ENCODE results near the gene MMP26.

MMP26 gene

GRCh38 chr11:4704054-4704789, at the start of gene MMP26:
Gene MMP26 (plus strand): TSS chr11:4704784.
- Mint-ChIP-seq H3K4me3 (no peak within 1 kb of the TSS), H3K9me3 (no peaks in the 10 kb centered on the region), H3K4me1 (no peaks in the 10 kb centered on the region), H3K36me3 (no peaks in the 10 kb centered on the region), H3K27ac (no peak within 1 kb of the TSS)
- ATAC-seq, result no peak
- DNase-seq (ENCODE audit: low spot score in 2 of 2), result no peak

GRCh38 chr11:4658629-4659445, 45.7 kb upstream of the MMP26 start:
- Mint-ChIP-seq H3K9me3 (no peaks in the 10 kb centered on the region), H3K4me3 (no peak overlapping the region), H3K27ac (no peak overlapping the region), H3K4me1 (no peaks in the 10 kb centered on the region), H3K36me3 (no peaks in the 10 kb centered on the region)
- ATAC-seq, result no peak
- DNase-seq (ENCODE audit: low spot score in 2 of 2), result no peak

GRCh38 chr11:4662876-4663275, 41.7 kb upstream of the MMP26 start:
- Mint-ChIP-seq H3K36me3 (no peaks in the 10 kb centered on the region), H3K4me1 (no peaks in the 10 kb centered on the region), H3K27ac (no peak overlapping the region), H3K4me3 (no peak overlapping the region), H3K9me3 (no peaks in the 10 kb centered on the region)
- ATAC-seq (no peak), DNase-seq (ENCODE audit: low spot score in 2 of 2) (no peak)

GRCh38 chr11:4664183-4664582, 40.4 kb upstream of the MMP26 start:
- Mint-ChIP-seq H3K27ac (no peak overlapping the region), H3K4me1 (no peaks in the 10 kb centered on the region), H3K36me3 (no peaks in the 10 kb centered on the region), H3K4me3 (no peak overlapping the region), H3K9me3 (no peaks in the 10 kb centered on the region)
- ATAC-seq (no peak), DNase-seq (ENCODE audit: low spot score in 2 of 2) (no peak)

GRCh38 chr11:4664786-4665185, 39.8 kb upstream of the MMP26 start:
- Mint-ChIP-seq H3K9me3 (no peaks in the 10 kb centered on the region), H3K27ac (no peak overlapping the region), H3K4me3 (no peak overlapping the region), H3K4me1 (no peaks in the 10 kb centered on the region), H3K36me3 (no peaks in the 10 kb centered on the region)
- DNase-seq (ENCODE audit: low spot score in 2 of 2), result no peak
- ATAC-seq, result no peak

GRCh38 chr11:4665424-4665823, 39.2 kb upstream of the MMP26 start:
- Mint-ChIP-seq H3K4me1 (no peaks in the 10 kb centered on the region), H3K36me3 (no peaks in the 10 kb centered on the region), H3K4me3 (no peak overlapping the region), H3K27ac (no peak overlapping the region), H3K9me3 (no peaks in the 10 kb centered on the region)
- DNase-seq (ENCODE audit: low spot score in 2 of 2) (no peak), ATAC-seq (no peak)

GRCh38 chr11:4671741-4672140, 32.8 kb upstream of the MMP26 start:
- ATAC-seq, result no peak

GRCh38 chr11:4672470-4672869, 32.1 kb upstream of the MMP26 start:
- no peak for DNase-seq (ENCODE audit: low spot score in 2 of 2)
- no peak for ATAC-seq
- Mint-ChIP-seq H3K4me3 (no peak overlapping the region), H3K9me3 (no peaks in the 10 kb centered on the region), H3K4me1 (no peaks in the 10 kb centered on the region), H3K27ac (no peak overlapping the region), H3K36me3 (no peaks in the 10 kb centered on the region)

More at GRCh38 chr11:4671741-4672140, 32.8 kb upstream of the MMP26 start:
- no peak overlapping the region for H3K27ac Mint-ChIP-seq
- no peaks in the 10 kb centered on the region for H3K36me3 Mint-ChIP-seq
- H3K9me3 Mint-ChIP-seq, result no peaks in the 10 kb centered on the region
- no peak for DNase-seq (ENCODE audit: low spot score in 2 of 2)
- H3K4me1 Mint-ChIP-seq, result no peaks in the 10 kb centered on the region
- H3K4me3 Mint-ChIP-seq, result no peak overlapping the region

GRCh38 chr11:4673781-4674180, 30.8 kb upstream of the MMP26 start:
- no peak for ATAC-seq

GRCh38 chr11:4677948-4678347, 26.6 kb upstream of the MMP26 start:
- no peak overlapping the region for H3K27ac Mint-ChIP-seq
- no peaks in the 10 kb centered on the region for H3K9me3 Mint-ChIP-seq
- ATAC-seq (no peak), DNase-seq (ENCODE audit: low spot score in 2 of 2) (no peak)
- no peaks in the 10 kb centered on the region for H3K36me3 Mint-ChIP-seq
- H3K4me1 Mint-ChIP-seq, result no peaks in the 10 kb centered on the region
- H3K4me3 Mint-ChIP-seq, result no peak overlapping the region

More at GRCh38 chr11:4673781-4674180, 30.8 kb upstream of the MMP26 start:
- Mint-ChIP-seq H3K4me1 (no peaks in the 10 kb centered on the region), H3K27ac (no peak overlapping the region), H3K4me3 (no peak overlapping the region), H3K9me3 (no peaks in the 10 kb centered on the region), H3K36me3 (no peaks in the 10 kb centered on the region)
- no peak for DNase-seq (ENCODE audit: low spot score in 2 of 2)

GRCh38 chr11:4680341-4680740, 24.2 kb upstream of the MMP26 start:
- no peaks in the 10 kb centered on the region for H3K36me3 Mint-ChIP-seq
- ATAC-seq (no peak), DNase-seq (ENCODE audit: low spot score in 2 of 2) (no peak)
- no peaks in the 10 kb centered on the region for H3K4me1 Mint-ChIP-seq
- no peaks in the 10 kb centered on the region for H3K9me3 Mint-ChIP-seq
- no peak overlapping the region for H3K4me3 Mint-ChIP-seq
- no peak overlapping the region for H3K27ac Mint-ChIP-seq

- DNase-seq (ENCODE audit: low spot score in 2 of 2), result no peak
- Mint-ChIP-seq H3K27ac (no peak overlapping the region), H3K4me3 (no peak overlapping the region), H3K9me3 (no peaks in the 10 kb centered on the region), H3K36me3 (no peaks in the 10 kb centered on the region), H3K4me1 (no peaks in the 10 kb centered on the region)
- ATAC-seq, result no peak
Observed at GRCh38 chr11:4682623-4683419, 21.8 kb upstream of the MMP26 start.

- H3K4me3 Mint-ChIP-seq, result no peak overlapping the region
- ATAC-seq (peak; percentile 11), DNase-seq (ENCODE audit: low spot score in 2 of 2) (no peak)
- H3K4me1 Mint-ChIP-seq, result no peaks in the 10 kb centered on the region
- H3K9me3 Mint-ChIP-seq, result no peaks in the 10 kb centered on the region
- no peak overlapping the region for H3K27ac Mint-ChIP-seq
- H3K36me3 Mint-ChIP-seq, result no peaks in the 10 kb centered on the region
Observed at GRCh38 chr11:4684631-4685285, 19.8 kb upstream of the MMP26 start.

- ATAC-seq, result no peak
- H3K27ac Mint-ChIP-seq, result no peak overlapping the region
- no peak for DNase-seq (ENCODE audit: low spot score in 2 of 2)
- no peak overlapping the region for H3K4me3 Mint-ChIP-seq
- H3K36me3 Mint-ChIP-seq, result no peaks in the 10 kb centered on the region
- no peaks in the 10 kb centered on the region for H3K4me1 Mint-ChIP-seq
- H3K9me3 Mint-ChIP-seq, result no peaks in the 10 kb centered on the region
Observed at GRCh38 chr11:4695442-4695841, 9.1 kb upstream of the MMP26 start.

GRCh38 chr11:4697585-4697984, 7.0 kb upstream of the MMP26 start, which contains the start of gene OR51E2:
Gene OR51E2 (minus strand): TSS chr11:4697853. CDS start chr11:4682711, 15,142 bp downstream.
- Mint-ChIP-seq H3K4me3 (no peak within 1 kb of the TSS), H3K4me1 (no peaks in the 10 kb centered on the region), H3K9me3 (no peaks in the 10 kb centered on the region), H3K27ac (no peak within 1 kb of the TSS), H3K36me3 (no peaks in the 10 kb centered on the region)
- DNase-seq (ENCODE audit: low spot score in 2 of 2) (no peak), ATAC-seq (no peak)
